ENCODE measurements around the gene CDC42.

DNA sequence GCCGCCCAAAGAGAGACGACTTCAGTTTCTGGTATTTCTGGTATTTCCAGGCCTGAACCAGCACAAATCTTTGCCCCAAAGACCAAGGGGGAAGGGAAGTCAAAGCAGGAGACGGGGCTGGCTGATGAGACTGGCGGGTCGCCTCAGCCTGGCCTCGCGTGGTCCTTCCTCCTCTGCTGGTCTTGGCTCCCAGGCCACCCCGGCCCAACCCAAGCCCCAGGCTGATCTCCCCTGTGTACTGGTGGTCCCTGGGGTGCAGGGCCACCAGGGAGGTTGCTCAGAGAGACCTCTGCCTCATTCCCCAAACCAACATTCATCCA is 70.5 kb downstream of the CDC42 start:
- TF ChIP-seq MAX (IDR thresholded peaks at IDR 0.05) (no peak), RAD21 (IDR thresholded peaks at IDR 0.05; ENCODE audit: low read depth) (no peak), ZBTB7A (IDR thresholded peaks at IDR 0.05; ENCODE audit: low read depth) (no peak), CEBPB (IDR thresholded peaks at IDR 0.05) (no peak), EP300 (IDR thresholded peaks at IDR 0.05; ENCODE audit: borderline replicate concordance) (no peak), CREB1 (IDR thresholded peaks at IDR 0.05; ENCODE audit: low read depth) (no peak), TEAD4 (IDR thresholded peaks at IDR 0.05) (no peak), TAF1 (IDR thresholded peaks at IDR 0.05; ENCODE audit: low read depth) (no peak)

Measured in Ishikawa (cell line).